ENCODE measurements around the gene FILIP1L.

Gene FILIP1L

DNA sequence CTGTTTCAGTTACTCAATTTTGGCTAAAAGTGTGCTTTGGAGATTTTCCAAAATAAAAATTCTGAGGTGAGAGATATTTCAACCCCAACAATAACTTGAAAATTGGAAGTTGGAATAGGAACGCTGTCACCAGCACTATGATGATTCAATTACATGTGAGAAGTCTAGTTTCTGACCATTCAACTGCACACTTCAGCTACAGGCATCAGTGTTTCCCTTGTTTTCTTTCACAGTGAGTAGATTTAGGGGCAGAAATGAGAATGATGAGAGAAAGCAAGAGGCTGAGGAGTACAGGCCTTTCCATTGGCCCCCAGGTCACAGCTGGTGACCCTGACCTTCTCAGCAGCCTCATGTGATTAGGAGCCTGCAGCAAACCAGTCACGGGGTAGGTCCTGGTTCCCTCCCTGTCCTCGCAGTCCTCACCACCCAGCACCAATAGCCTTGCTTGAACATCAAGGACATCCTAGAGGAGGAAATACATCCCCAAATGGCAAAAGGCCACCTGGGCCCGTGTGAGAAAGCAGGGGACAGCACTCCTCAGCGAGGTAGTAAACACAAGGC lies 10.0 kb upstream of the FILIP1L start:
- no peak overlapping the region for H3K4me2 ChIP-seq (ENCODE audit: low read depth, low read length, poor library complexity, severe bottlenecking)
- no peak overlapping the region for H3K27ac ChIP-seq (ENCODE audit: low read depth, low read length)
- no peak for TF ChIP-seq EZH2phosphoT487 (conservative IDR thresholded peaks at IDR 0.05; ENCODE audit: low read length)
- no peak overlapping the region for H3K4me3 ChIP-seq (ENCODE audit: insufficient read depth, low read length, poor library complexity, severe bottlenecking)
- H3K9me3 ChIP-seq (ENCODE audit: insufficient read depth, low read length): no peaks in the 10 kb centered on the region
- H3K9ac ChIP-seq (ENCODE audit: low read length): no peak overlapping the region
- H3F3A ChIP-seq (ENCODE audit: insufficient read depth): no peaks in the 10 kb centered on the region
- H2AFZ ChIP-seq (ENCODE audit: low read depth, low read length, severe bottlenecking): no peak overlapping the region
- H3K79me2 ChIP-seq (ENCODE audit: insufficient read depth, low read length): no peaks in the 10 kb centered on the region
- H3K9me2 ChIP-seq (replicated peaks; ENCODE audit: insufficient read depth, low read length): no peaks in the 10 kb centered on the region
- no peaks in the 10 kb centered on the region for H4K20me1 ChIP-seq (ENCODE audit: low read depth, low read length)
- no peaks in the 10 kb centered on the region for H3K36me3 ChIP-seq (ENCODE audit: low read length)
- H3K27me3 ChIP-seq (ENCODE audit: low read length): no peaks in the 10 kb centered on the region

DNA sequence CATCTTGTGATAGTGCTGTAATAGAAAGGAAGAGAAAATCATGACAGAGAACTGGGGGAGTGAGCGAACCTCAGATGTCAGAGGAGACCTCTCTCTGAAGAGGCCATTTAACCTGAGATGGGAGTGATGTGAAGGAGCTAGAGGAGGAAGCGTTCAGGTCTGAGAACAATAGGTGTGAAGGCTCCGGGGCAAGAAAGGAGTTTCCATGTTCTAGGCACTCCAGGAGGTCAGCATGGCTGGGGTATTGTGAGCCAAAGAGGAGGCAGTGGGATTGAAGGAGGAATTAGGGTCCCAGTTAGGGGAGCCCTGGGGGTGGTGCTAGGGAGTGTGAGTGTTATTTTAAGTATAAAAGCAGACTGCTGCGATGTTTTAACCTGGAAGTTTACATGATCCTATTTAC lies 8.8 kb upstream of the FILIP1L start:
- no peak overlapping the region for H2AFZ ChIP-seq (ENCODE audit: low read depth, low read length, severe bottlenecking)
- H3K27me3 ChIP-seq (ENCODE audit: low read length): no peaks in the 10 kb centered on the region
- no peak overlapping the region for H3K4me2 ChIP-seq (ENCODE audit: low read depth, low read length, poor library complexity, severe bottlenecking)
- H3K27ac ChIP-seq (ENCODE audit: low read depth, low read length): no peak overlapping the region
- no peaks in the 10 kb centered on the region for H3F3A ChIP-seq (ENCODE audit: insufficient read depth)
- no peaks in the 10 kb centered on the region for H3K79me2 ChIP-seq (ENCODE audit: insufficient read depth, low read length)
- no peak overlapping the region for H3K9ac ChIP-seq (ENCODE audit: low read length)
- H3K9me3 ChIP-seq (ENCODE audit: insufficient read depth, low read length): no peaks in the 10 kb centered on the region
- no peaks in the 10 kb centered on the region for H4K20me1 ChIP-seq (ENCODE audit: low read depth, low read length)
- H3K4me3 ChIP-seq (ENCODE audit: insufficient read depth, low read length, poor library complexity, severe bottlenecking): no peak overlapping the region
- TF ChIP-seq EZH2phosphoT487 (conservative IDR thresholded peaks at IDR 0.05; ENCODE audit: low read length): no peak
- TF ChIP-seq, protein P1, sequence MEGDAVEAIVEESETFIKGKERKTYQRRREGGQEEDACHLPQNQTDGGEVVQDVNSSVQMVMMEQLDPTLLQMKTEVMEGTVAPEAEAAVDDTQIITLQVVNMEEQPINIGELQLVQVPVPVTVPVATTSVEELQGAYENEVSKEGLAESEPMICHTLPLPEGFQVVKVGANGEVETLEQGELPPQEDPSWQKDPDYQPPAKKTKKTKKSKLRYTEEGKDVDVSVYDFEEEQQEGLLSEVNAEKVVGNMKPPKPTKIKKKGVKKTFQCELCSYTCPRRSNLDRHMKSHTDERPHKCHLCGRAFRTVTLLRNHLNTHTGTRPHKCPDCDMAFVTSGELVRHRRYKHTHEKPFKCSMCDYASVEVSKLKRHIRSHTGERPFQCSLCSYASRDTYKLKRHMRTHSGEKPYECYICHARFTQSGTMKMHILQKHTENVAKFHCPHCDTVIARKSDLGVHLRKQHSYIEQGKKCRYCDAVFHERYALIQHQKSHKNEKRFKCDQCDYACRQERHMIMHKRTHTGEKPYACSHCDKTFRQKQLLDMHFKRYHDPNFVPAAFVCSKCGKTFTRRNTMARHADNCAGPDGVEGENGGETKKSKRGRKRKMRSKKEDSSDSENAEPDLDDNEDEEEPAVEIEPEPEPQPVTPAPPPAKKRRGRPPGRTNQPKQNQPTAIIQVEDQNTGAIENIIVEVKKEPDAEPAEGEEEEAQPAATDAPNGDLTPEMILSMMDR (IDR thresholded peaks at IDR 0.05; ENCODE audit: insufficient read depth, low read length, poor library complexity, severe bottlenecking): no peak
- H3K36me3 ChIP-seq (ENCODE audit: low read length): no peaks in the 10 kb centered on the region
- no peaks in the 10 kb centered on the region for H3K9me2 ChIP-seq (replicated peaks; ENCODE audit: insufficient read depth, low read length)

DNA sequence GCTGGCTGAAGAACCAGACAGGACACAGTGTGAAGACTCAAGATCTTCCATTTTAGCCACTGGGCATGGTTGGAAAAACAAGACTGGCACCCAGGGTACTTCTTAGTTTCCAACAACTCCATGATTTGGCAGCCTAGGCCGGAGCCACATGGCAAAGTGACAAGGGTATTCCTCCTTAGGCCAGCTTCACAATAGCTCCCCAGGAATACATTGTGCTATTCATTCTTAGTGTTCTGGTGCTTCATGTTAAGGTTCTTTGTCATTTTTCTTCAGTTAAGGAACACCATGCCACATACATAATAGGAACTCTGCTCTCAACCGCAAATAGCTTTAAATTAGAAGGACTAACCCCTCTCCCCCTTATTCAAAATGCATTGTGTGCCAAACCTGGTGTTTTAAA lies 8.0 kb upstream of the FILIP1L start:
- Histone ChIP-seq H3K9me2 (replicated peaks; ENCODE audit: insufficient read depth, low read length) (no peaks in the 10 kb centered on the region), H3F3A (ENCODE audit: insufficient read depth) (no peaks in the 10 kb centered on the region), H3K4me3 (ENCODE audit: insufficient read depth, low read length, poor library complexity, severe bottlenecking) (no peak overlapping the region), H4K20me1 (ENCODE audit: low read depth, low read length) (no peaks in the 10 kb centered on the region), H3K27ac (ENCODE audit: low read depth, low read length) (no peak overlapping the region), H3K9me3 (ENCODE audit: insufficient read depth, low read length) (no peaks in the 10 kb centered on the region), H3K4me2 (ENCODE audit: low read depth, low read length, poor library complexity, severe bottlenecking) (no peak overlapping the region), H3K36me3 (ENCODE audit: low read length) (no peaks in the 10 kb centered on the region), H2AFZ (ENCODE audit: low read depth, low read length, severe bottlenecking) (no peak overlapping the region), H3K27me3 (ENCODE audit: low read length) (no peaks in the 10 kb centered on the region), H3K9ac (ENCODE audit: low read length) (no peak overlapping the region), H3K79me2 (ENCODE audit: insufficient read depth, low read length) (no peaks in the 10 kb centered on the region)
- TF ChIP-seq EZH2phosphoT487 (conservative IDR thresholded peaks at IDR 0.05; ENCODE audit: low read length): no peak
- TF ChIP-seq, protein P1 (IDR thresholded peaks at IDR 0.05; ENCODE audit: insufficient read depth, low read length, poor library complexity, severe bottlenecking): no peak

DNA sequence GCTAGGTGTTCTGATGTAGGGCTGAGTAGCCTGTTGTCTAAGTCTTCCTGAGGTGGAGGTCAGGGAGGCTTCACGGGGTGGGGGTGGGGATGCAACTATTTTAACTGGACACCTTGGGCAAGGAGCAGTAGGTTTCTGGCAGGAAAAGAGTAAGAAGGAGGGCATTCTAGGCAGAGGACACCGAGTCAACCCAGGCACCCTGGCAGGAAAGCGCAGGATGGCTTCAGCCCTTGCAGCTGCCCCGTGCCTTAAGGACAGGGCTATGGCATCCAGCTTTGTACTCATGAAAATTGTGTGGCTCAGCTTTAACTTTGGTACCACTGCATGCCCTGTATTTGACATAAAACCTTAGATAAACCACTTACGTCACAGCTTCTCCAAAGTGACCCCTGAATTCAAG lies 6.4 kb upstream of the FILIP1L start:
- no peaks in the 10 kb centered on the region for H3K36me3 ChIP-seq (ENCODE audit: low read length)
- H4K20me1 ChIP-seq (ENCODE audit: low read depth, low read length): no peaks in the 10 kb centered on the region
- no peaks in the 10 kb centered on the region for H3K9me3 ChIP-seq (ENCODE audit: insufficient read depth, low read length)
- no peak overlapping the region for H3K4me2 ChIP-seq (ENCODE audit: low read depth, low read length, poor library complexity, severe bottlenecking)
- H3K79me2 ChIP-seq (ENCODE audit: insufficient read depth, low read length): no peaks in the 10 kb centered on the region
- no peak for TF ChIP-seq EZH2phosphoT487 (conservative IDR thresholded peaks at IDR 0.05; ENCODE audit: low read length)
- TF ChIP-seq, protein P1 (IDR thresholded peaks at IDR 0.05; ENCODE audit: insufficient read depth, low read length, poor library complexity, severe bottlenecking): no peak
- no peak overlapping the region for H3K4me3 ChIP-seq (ENCODE audit: insufficient read depth, low read length, poor library complexity, severe bottlenecking)
- no peaks in the 10 kb centered on the region for H3K9me2 ChIP-seq (replicated peaks; ENCODE audit: insufficient read depth, low read length)
- no peak overlapping the region for H3K9ac ChIP-seq (ENCODE audit: low read length)
- H3K27me3 ChIP-seq (ENCODE audit: low read length): no peaks in the 10 kb centered on the region
- no peak overlapping the region for H3K27ac ChIP-seq (ENCODE audit: low read depth, low read length)
- H2AFZ ChIP-seq (ENCODE audit: low read depth, low read length, severe bottlenecking): no peak overlapping the region
- no peaks in the 10 kb centered on the region for H3F3A ChIP-seq (ENCODE audit: insufficient read depth)
